ENCODE data around the gene NF2. TPM values are rescaled to one million over a fixed set of nuclear protein-coding genes. Genes with fewer than 3 reads are reported as not detected.
A peak's percentile ranks its signal among the peaks of the same experiment; 100 is the strongest.

Gene NF2
- total RNA-seq, 1 experiment from 2014 or later: 45.6 TPM

DNA sequence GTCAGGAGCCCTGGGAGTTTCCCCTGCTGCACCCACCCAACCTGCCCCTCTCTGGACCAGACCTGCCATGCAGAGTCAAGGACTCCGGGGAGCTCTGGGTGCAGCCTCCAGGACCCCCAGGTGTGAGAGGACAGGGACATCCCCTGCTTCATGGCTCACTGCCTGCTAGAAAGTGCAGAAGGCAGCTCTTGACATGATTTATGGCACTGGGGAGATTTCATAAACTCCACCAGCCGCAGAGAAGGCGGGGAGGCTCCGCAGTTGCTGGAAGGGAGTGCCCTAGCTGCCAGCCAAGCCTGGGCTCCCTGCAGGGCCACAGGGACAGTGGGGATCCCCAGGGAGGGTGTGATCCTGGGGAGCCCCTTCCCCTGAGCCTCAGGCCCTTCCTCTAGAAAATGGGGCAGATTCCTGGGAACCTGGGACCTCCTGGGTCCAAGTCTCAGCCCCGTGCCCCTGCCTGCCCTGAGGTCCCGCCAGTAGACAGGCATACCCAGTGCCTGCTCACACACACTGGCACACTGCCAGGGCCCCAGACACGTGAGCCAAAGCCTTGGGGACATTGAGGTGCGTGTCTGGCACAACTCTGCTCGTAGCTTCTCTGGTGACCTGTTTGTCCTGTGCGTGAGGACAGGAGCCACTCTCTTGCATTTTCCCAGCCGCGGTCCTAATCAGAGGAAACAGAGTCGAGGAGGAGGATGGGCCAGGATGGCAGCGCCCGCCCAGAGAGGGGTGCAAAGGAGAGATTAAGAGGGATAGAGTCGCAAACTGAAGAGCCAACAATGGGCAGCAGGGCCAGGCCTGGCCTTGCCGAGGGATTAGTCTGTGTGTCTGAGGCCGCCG is 130.1 kb downstream of the NF2 start:
- Histone ChIP-seq H3K4me3 (no peak overlapping the region), H3K36me3 (no peaks in the 10 kb centered on the region), H3K27ac (no peak overlapping the region), H3K27me3 (no peaks in the 10 kb centered on the region), H3K4me1 (no peaks in the 10 kb centered on the region), H3K9me3 (replicated peaks) (no peaks in the 10 kb centered on the region)
- DNase-seq: no peak

DNA sequence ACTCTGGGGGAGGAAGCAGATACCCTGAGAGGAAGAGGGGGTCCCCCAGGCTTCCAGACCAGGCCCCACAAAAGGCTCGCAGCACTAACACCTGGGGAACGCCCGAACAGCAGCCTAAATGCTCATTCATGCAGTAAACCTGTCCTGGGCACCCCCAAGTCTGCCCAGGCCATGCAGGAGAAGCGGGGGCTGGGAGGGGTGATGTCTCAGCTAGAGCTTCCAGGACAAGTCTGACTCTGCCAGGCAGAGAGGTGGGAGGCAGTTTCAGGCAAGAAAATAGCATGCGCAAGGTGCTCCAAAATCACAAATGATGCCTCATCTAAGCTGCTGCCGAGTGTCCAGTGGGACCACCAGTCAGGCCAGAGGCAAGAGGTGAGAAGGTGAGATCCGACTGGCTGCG is 131.0 kb downstream of the NF2 start:
- no peaks in the 10 kb centered on the region for H3K27me3 ChIP-seq
- DNase-seq: no peak
- no peak overlapping the region for H3K27ac ChIP-seq
- H3K4me1 ChIP-seq: no peaks in the 10 kb centered on the region
- H3K4me3 ChIP-seq: no peak overlapping the region
- H3K9me3 ChIP-seq (replicated peaks): no peaks in the 10 kb centered on the region
- H3K36me3 ChIP-seq: no peaks in the 10 kb centered on the region

DNA sequence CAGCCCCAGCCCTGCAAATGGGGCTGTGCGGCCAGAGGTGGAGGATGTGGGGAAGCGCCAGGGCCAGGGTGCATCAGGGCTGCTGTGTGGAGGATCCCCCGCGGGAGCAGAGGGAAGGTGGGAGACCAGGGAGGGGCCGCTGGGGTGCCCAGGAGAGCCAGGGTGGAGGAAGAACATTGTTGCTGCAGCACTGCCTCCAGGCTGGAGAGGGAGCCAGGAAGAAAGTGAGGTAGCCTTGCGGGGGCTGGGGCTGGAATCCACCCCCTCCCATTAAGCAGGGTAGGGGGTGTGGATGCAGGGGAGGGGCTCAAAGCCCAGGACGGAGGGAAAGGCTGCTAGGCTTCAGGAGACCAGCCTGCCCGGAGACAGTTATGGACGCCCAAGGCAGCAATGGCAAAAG is 131.4 kb downstream of the NF2 start:
- Histone ChIP-seq H3K36me3 (no peaks in the 10 kb centered on the region), H3K9me3 (replicated peaks) (no peaks in the 10 kb centered on the region), H3K4me3 (no peak overlapping the region), H3K27ac (no peak overlapping the region), H3K4me1 (no peaks in the 10 kb centered on the region), H3K27me3 (no peaks in the 10 kb centered on the region)
- no peak for DNase-seq

DNA sequence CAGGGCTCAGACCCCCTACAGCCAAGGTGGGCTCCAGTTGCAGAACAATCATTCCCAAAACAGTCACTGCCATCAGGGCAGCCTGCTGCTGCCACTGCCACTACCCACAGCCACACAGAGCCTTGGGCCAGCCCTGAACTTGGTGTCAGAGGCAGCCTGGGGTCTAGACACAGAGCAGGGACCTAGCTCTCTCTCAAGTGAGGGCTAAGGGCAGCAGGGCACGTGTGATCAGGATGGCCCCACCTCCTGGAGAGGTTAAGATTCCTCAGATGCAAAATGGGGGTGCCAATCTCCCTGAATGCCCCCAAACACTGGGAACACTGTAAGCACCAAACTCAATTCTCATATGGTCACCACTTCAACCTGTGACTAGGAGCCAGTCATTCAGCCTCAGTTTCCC is 132.0 kb downstream of the NF2 start:
- Histone ChIP-seq H3K36me3 (no peaks in the 10 kb centered on the region), H3K27ac (no peak overlapping the region), H3K4me3 (no peak overlapping the region), H3K4me1 (no peaks in the 10 kb centered on the region), H3K9me3 (replicated peaks) (no peaks in the 10 kb centered on the region), H3K27me3 (no peaks in the 10 kb centered on the region)
- DNase-seq: no peak

DNA sequence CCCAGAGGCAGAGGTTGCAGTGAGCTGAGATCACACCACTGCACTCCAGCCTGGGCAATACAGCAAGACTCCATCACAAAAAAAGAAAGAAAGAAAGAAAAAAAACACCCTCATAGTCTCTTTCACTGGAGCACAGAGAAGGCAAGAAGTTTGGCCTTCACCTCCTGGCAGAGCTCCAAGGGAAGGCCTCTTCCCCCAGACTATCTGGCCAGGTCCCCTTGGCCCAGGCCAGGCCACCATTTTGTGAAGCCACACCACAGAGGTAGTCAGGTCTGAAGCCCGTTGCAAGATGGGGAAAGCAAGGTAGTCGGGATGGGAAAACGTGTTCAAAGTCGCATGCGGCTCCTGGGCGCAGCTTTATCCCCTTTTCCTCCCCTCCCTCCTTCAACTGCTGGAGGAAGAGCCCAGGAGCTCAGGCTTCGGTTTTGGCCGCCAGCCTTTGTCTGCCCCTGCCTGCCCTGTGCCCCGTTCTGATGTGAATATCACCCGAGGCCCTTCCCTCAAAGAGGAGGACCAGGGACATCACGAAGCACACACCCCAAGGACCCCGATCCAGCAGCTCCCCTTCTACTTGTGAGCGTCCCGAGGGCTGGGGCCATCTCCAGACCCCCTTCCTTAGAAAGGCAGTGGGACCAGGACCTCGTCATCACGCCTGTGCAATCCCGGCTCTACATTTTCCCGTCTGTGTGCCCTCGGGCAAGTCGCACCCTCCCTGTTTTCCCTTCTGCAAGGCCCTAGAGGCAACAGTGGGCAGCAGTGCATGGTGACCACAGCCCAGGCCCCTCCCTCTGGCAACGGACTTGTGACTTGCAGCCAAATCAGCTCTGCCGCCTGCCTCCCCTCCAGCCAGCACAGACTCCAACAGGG is 134.1 kb downstream of the NF2 start:
- H3K27ac ChIP-seq: no peak overlapping the region
- no peaks in the 10 kb centered on the region for H3K4me1 ChIP-seq
- H3K36me3 ChIP-seq: no peaks in the 10 kb centered on the region
- H3K27me3 ChIP-seq: no peaks in the 10 kb centered on the region
- no peak overlapping the region for H3K4me3 ChIP-seq
- DNase-seq: no peak
- H3K9me3 ChIP-seq (replicated peaks): no peaks in the 10 kb centered on the region

DNA sequence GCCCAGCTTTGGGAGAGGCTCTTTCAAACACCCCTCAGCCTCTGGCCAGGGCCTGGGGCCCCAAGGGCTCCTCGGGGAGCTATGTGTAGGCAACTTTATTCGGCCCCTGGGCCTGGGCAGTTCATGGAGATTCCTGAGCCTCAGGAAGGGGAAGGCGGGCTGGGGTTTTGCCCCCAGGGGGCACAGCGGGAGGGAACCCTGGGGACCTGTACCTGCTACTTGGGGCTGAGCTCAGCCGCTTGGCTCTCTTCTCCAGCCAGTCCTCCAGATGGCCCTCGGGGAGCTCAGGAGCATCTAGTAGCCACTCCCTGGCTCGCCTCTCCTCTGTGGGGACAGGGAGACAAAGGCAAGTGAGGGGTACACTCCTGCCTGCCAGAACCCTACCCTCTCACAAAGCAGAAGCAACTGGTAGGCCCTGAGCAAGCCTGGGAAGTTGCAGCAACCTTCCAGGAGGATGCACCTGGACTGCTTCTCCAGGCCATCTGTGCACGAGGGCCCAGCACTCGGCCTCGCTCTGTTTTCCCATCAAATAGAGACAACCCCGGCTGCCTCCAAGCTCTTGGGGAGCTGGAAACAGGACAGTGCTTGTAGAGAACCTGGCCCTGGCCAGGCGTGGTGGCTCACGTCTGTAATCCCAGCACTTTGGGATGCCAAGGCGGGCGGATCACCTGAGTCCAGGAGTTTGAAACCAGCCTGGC is 134.8 kb downstream of the NF2 start:
- DNase-seq: no peak
- Histone ChIP-seq H3K4me3 (no peak overlapping the region), H3K4me1 (no peaks in the 10 kb centered on the region), H3K27ac (no peak overlapping the region), H3K36me3 (no peaks in the 10 kb centered on the region), H3K9me3 (replicated peaks) (no peaks in the 10 kb centered on the region), H3K27me3 (no peaks in the 10 kb centered on the region)

DNA sequence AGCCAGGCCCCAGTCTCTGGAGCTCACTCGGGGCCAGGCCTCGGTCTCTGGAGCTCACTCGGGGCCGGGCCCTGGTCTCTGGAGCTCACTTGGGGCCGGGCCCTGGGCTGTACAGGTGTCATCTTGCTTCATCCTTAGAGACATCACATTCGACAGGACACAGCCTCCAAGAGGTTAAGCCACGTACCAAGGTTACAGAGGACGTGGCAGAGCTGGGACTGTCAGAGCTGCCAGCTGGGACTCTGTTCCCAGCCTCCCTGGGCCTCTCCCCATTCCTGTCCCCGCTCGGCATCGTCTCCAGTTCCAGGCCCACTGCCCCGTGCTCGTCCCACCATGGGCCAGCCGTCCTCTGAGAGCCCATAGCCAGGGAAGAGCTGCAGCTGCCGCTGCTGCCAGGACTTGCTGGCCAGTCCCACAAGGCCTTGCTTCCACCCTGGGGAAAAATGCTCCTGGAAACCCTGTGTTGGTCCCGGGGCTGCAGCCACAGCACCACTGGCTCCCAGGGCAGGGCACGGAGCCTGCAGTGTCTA is 136.0 kb downstream of the NF2 start:
- Histone ChIP-seq H3K4me3 (no peak overlapping the region), H3K9me3 (replicated peaks) (no peaks in the 10 kb centered on the region), H3K27me3 (no peaks in the 10 kb centered on the region), H3K27ac (no peak overlapping the region), H3K4me1 (peaks cover under 1% of the 10 kb centered on the region; the same call in 1 of the 2 replicates), H3K36me3 (no peaks in the 10 kb centered on the region)
- DNase-seq: no peak

DNA sequence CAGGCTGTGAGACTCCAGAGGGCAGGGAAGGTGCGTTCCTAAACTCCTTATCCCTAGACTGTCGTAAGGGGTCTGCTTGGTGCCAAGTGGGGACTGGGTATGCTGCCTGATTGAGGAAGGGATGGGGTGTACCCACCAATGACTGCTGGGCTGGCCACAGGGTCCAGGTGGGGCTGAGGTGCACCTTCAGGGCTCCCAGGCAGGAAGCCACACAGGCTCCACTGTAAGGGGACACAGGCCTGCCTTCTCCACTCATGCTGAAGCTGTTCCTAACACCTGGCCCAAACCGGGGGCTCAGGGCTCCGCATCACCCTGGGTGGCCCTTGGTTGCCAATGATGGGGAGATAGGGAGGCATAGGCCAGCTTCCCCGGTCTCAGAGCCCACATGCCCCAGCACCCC is 136.8 kb downstream of the NF2 start:
- H3K27me3 ChIP-seq: no peaks in the 10 kb centered on the region
- no peak overlapping the region for H3K27ac ChIP-seq
- H3K36me3 ChIP-seq: no peaks in the 10 kb centered on the region
- no peaks in the 10 kb centered on the region for H3K9me3 ChIP-seq (replicated peaks)
- H3K4me3 ChIP-seq: no peak overlapping the region
- no peak for DNase-seq
- peaks cover 6% of the 10 kb centered on the region; the same call in 1 of the 2 replicates for H3K4me1 ChIP-seq

DNA sequence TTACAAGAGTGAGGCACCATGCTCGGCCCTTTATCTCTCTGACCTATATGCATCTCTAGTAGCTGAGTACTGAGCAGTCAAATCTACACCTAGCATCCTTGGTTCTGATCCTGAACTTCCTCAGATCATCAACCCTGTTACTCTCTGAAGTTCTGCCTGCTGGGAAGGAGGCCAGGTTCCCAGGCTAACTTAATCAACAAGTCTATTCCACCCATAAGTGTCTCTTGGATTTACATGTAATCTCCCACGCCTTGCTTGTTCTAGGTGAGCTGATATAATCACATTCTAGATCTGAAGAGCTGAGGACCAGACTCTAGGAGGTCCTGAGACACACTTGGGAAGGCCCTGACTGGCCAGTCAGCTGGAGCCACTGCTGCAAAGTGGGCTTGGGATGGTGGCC is 138.5 kb downstream of the NF2 start:
- Histone ChIP-seq H3K36me3 (no peaks in the 10 kb centered on the region), H3K27me3 (no peaks in the 10 kb centered on the region)

DNA sequence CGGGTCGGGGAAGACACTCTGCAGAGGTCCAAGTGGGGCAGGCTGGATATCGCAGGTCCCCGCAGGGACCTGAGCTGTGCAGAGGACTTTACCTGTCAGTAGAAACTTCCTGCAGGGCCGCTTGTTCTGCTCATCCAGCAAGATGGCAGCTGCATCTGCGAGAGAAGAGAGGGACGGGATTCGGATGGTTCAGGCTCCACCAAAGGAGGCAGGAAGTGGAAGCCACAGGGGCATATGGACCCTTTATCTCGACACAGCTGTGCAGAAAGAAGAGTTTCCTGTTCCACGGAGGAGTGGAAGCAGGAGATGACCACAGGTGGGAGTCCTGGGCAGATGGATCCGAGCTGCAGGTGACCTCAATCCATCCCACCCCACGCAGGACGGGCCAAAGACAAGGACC is 138.9 kb downstream of the NF2 start:
- DNase-seq: no peak
- Histone ChIP-seq H3K36me3 (no peaks in the 10 kb centered on the region), H3K27me3 (no peaks in the 10 kb centered on the region), H3K4me1 (peaks cover 6% of the 10 kb centered on the region; the same call in 1 of the 2 replicates), H3K9me3 (replicated peaks) (no peaks in the 10 kb centered on the region), H3K4me3 (no peak overlapping the region), H3K27ac (no peak overlapping the region)

More for the DNA sequence above, 138.5 kb downstream of the NF2 start:
- Histone ChIP-seq H3K4me1 (peaks cover 6% of the 10 kb centered on the region; the same call in 1 of the 2 replicates), H3K27ac (no peak overlapping the region), H3K9me3 (replicated peaks) (no peaks in the 10 kb centered on the region), H3K4me3 (no peak overlapping the region)
- no peak for DNase-seq

DNA sequence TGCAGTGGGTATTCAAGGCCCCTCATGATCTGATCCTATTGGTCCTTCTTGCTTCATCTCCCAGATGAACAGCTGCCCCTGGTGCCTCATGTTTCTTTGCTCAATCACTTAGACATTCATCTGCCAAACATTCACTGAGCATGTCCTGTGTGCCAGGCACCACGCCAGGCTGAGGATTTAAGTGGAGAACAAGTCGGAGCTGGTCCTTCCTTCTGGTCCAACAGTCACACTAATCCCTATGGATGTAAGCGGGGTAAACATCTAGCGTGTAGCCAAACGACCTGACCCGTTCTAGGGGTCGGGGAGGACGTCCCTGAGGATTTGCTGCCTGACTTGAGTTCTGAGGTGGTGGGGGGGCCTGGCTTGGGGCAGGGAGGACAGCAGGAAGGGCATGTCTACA is 141.5 kb downstream of the NF2 start:
- DNase-seq: peak; percentile 59 to 61
- no peaks in the 10 kb centered on the region for H3K9me3 ChIP-seq (replicated peaks)
- no peaks in the 10 kb centered on the region for H3K27me3 ChIP-seq
- H3K4me3 ChIP-seq: no peak overlapping the region
- peaks cover 6% of the 10 kb centered on the region; the same call in 1 of the 2 replicates for H3K4me1 ChIP-seq
- no peak overlapping the region for H3K27ac ChIP-seq
- no peaks in the 10 kb centered on the region for H3K36me3 ChIP-seq

DNA sequence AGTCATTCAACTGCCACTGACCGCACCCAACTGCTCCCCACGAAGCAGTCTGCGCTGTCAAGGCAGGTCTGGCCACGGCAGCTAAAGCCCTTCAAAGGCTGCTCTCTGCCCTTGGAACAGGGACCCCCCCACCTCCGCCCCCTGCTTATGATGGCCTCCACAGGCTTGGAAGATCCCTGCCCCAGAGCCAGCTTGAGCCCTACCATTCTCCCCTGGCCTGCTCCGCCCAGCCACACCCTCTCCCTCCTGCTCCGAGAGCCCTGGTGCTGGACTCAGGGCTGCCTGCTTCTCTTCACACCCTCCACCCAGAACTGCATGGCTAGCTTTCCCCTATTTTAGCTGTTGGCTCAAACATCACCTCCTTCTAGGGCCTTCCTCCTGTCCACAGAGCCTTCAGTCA is 144.4 kb downstream of the NF2 start:
- H3K27me3 ChIP-seq: no peaks in the 10 kb centered on the region
- no peak for DNase-seq
- H3K4me1 ChIP-seq: peaks cover 6% of the 10 kb centered on the region; the same call in 1 of the 2 replicates
- no peak overlapping the region for H3K27ac ChIP-seq
- H3K4me3 ChIP-seq: no peak overlapping the region
- H3K9me3 ChIP-seq (replicated peaks): no peaks in the 10 kb centered on the region
- H3K36me3 ChIP-seq: no peaks in the 10 kb centered on the region

Data from SJCRH30 (cell line).